HEK293T (cell line): ENCODE measurements around the gene MRPL10.
"Not testable (repeated sequence)": the region's sequence is repeated elsewhere in the genome, so short reads cannot be mapped to it uniquely, and the experiment has no call there.

ENCODE experiments used
- FOXK2 ChIP-seq: fragments of 450-650 bp; IDR thresholded peaks from 2 replicates; pipeline ENCODE4 v1.6.1; 2016; ENCODE audit warnings: mild to moderate bottlenecking
- FOXM1 ChIP-seq: fragments of 450-650 bp; IDR thresholded peaks from 2 replicates; pipeline ENCODE4 v1.6.1; 2017; ENCODE audit warnings: mild to moderate bottlenecking, borderline replicate concordance
- L3MBTL2 ChIP-seq: fragments of 450-650 bp; conservative IDR thresholded peaks from 2 replicates; pipeline ENCODE4 v1.6.1; 2016; ENCODE audit warnings: mild to moderate bottlenecking
- LEF1 ChIP-seq: fragments of 450-650 bp; IDR thresholded peaks from 2 replicates; pipeline ENCODE4 v1.6.1; 2017; ENCODE audit warnings: mild to moderate bottlenecking, borderline replicate concordance
- NFRKB ChIP-seq: fragments of 450-650 bp; IDR thresholded peaks from 2 replicates; pipeline ENCODE4 v1.6.1; 2016; ENCODE audit warnings: mild to moderate bottlenecking, moderate library complexity
- PKNOX1 ChIP-seq: fragments of 450-650 bp; IDR thresholded peaks from 2 replicates; pipeline ENCODE4 v1.6.1; 2016
- SP1 ChIP-seq: fragments of 450-650 bp; IDR thresholded peaks from 2 replicates; pipeline ENCODE4 v1.6.1; 2017
- TARDBP ChIP-seq: fragments of 450-650 bp; IDR thresholded peaks from 2 replicates; pipeline ENCODE4 v1.6.1; 2016
- ZNF384 ChIP-seq: fragments of 450-650 bp; IDR thresholded peaks from 2 replicates; pipeline ENCODE4 v1.6.1; 2016

GRCh38 chr17:47773649-47774048, 57.7 kb downstream of the MRPL10 start:
- not testable (repeated sequence) for TF ChIP-seq FOXM1, FOXK2, TARDBP, ZNF384, LEF1, PKNOX1, SP1, L3MBTL2, NFRKB
